ACC112 (cell line): ENCODE results near the gene UBE2E2.

Experiments used
- H2AFZ ChIP-seq: fragments of 200-600 bp; sonication (generic); one replicate; pipeline ENCODE4 v1.6.0; 2017; ENCODE audit warnings: antibody characterized with exemption, low read length; ENCODE audit not compliant: unreplicated experiment
- H3K27ac ChIP-seq: fragments of 200-600 bp; sonication (generic); 2 replicates; pipeline ENCODE4 v1.5.1; 2014; ENCODE audit warnings: low read depth, mild to moderate bottlenecking, antibody characterized with exemption, low read length, moderate library complexity
- H3K27me3 ChIP-seq: fragments of 200-600 bp; sonication (generic); 2 replicates; pipeline ENCODE4 v1.6.1; 2014; ENCODE audit warnings: mild to moderate bottlenecking, antibody characterized with exemption, low read length, moderate library complexity, mixed read lengths; ENCODE audit not compliant: insufficient read depth
- H3K36me3 ChIP-seq: fragments of 200-600 bp; sonication (generic); 2 replicates; pipeline ENCODE4 v1.6.1; 2016; ENCODE audit warnings: mild to moderate bottlenecking, antibody characterized with exemption, low read length, moderate library complexity, mixed read lengths; ENCODE audit not compliant: insufficient read depth
- H3K4me1 ChIP-seq: fragments of 200-600 bp; sonication (generic); one replicate; pipeline ENCODE4 v1.6.1; 2016; ENCODE audit warnings: low read length, mixed read lengths; ENCODE audit not compliant: insufficient read depth, unreplicated experiment, control insufficient read depth
- H3K4me3 ChIP-seq: fragments of 200-600 bp; sonication (generic); 2 replicates; pipeline ENCODE4 v1.5.1; 2014; ENCODE audit warnings: mild to moderate bottlenecking, low read depth, low read length
- H3K79me2 ChIP-seq: fragments of 200-600 bp; sonication (generic); one replicate; pipeline ENCODE4 v1.6.0; 2016; ENCODE audit warnings: low read length; ENCODE audit not compliant: control insufficient read depth, unreplicated experiment, insufficient read depth

Gene UBE2E2

DNA sequence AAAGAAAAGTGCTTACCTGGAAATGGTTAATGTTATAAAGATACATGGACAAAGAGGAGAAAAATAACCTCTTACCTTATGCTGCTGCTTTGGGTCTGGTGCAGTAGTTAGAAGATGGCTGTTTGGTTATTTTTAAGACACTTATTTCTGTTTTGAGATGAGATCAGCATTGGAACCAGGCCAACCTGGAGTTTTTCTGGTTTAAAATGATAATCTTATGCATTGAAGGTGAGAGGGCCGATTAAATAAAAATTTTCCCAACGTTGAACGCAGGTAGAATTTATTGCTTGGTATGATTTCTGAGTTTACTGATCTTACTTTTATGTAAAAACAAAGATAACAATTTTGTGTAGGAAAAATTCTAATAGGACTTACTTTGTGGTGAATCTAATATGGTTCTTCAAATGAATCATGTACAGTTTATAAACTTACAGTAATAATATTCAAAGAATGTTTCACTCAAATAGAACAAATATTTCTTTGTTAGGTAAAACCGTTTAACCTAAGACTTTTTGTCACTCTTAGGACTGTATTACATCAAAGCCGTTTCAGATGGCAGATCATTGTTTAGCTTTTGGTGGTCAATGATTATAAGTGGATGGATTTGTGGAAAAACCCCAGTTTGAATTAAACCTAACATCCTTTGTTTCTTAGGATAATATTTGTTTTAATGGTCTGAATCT, 14.9 kb downstream of the UBE2E2 start:
- Histone ChIP-seq H3K4me1 (peaks cover 10% of the 10 kb centered on the region), H3K4me3 (no peak overlapping the region), H3K36me3 (no peaks in the 10 kb centered on the region; the same call in 1 of the 2 replicates), H2AFZ (no peak overlapping the region), H3K27ac (no peak overlapping the region), H3K27me3 (no peaks in the 10 kb centered on the region), H3K79me2 (peaks cover 70% of the 10 kb centered on the region)

DNA sequence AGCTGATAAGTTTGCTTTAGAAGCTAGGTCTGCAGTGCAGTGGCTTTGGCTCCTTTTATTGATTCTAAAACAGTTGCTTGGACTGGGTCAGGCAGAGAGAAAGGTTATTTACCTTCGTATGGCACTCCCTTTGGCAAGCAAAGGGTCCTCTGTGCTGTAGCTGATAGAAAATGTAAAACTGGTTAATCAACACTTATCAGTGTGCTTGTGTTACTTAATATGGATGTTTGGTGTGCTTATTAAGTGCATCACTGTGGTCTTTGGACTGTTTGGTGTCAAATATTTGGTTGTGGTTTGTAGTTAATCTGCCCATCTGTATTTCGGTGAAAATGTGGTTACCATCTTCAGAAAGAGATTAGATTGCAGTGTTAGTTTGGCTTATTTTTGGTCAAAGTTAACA, 16.0 kb downstream of the UBE2E2 start:
- Histone ChIP-seq H3K27ac (no peak overlapping the region), H3K79me2 (peaks cover 68% of the 10 kb centered on the region), H2AFZ (no peak overlapping the region), H3K27me3 (no peaks in the 10 kb centered on the region), H3K36me3 (no peaks in the 10 kb centered on the region; the same call in 1 of the 2 replicates), H3K4me1 (peaks cover 10% of the 10 kb centered on the region), H3K4me3 (no peak overlapping the region)

DNA sequence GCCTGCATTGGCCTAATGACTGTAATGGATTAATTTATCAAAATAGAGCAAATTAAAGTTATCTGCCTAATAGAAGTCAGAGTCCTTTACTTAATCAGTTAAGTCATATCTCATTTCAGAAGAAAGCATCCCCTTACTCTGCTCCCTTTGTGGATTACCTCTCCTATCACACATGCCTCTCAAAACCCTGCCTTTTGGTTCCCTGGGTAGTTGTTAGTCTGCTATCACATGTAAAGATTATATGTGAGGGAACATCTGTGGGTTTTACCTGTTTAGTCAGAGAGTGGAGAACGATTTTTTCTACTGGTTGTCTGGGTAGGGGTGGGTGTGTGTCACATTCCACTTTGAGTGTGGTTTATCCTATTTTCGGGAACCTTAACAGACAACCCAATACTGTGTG, 16.4 kb downstream of the UBE2E2 start:
- Histone ChIP-seq H3K4me1 (peaks cover 10% of the 10 kb centered on the region), H2AFZ (no peak overlapping the region), H3K27ac (no peak overlapping the region), H3K79me2 (peaks cover 72% of the 10 kb centered on the region), H3K36me3 (no peaks in the 10 kb centered on the region; the same call in 1 of the 2 replicates), H3K4me3 (no peak overlapping the region), H3K27me3 (no peaks in the 10 kb centered on the region)

DNA sequence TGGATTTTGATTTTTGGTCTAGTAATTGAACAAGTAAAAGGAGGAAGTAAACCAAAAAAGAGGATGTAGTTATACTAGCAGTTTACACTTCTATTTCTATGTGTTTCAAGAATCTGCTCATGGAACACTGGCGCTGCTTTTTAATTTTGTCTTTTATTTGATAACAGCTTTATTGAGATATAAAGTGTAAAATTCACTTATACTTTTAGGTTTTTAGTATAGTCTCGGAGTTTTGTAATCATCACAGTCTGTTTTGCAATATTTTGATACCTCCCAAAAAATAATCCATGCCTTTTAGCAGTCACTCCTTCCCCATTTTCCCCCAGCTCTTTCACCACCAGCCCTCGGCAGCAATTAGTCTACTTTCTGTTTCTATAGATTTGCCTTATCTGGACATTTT, 18.0 kb downstream of the UBE2E2 start:
- Histone ChIP-seq H2AFZ (no peak overlapping the region), H3K4me1 (peaks cover 10% of the 10 kb centered on the region), H3K36me3 (no peaks in the 10 kb centered on the region; the same call in 1 of the 2 replicates), H3K27ac (no peak overlapping the region), H3K4me3 (no peak overlapping the region), H3K79me2 (peaks cover 79% of the 10 kb centered on the region), H3K27me3 (no peaks in the 10 kb centered on the region)

DNA sequence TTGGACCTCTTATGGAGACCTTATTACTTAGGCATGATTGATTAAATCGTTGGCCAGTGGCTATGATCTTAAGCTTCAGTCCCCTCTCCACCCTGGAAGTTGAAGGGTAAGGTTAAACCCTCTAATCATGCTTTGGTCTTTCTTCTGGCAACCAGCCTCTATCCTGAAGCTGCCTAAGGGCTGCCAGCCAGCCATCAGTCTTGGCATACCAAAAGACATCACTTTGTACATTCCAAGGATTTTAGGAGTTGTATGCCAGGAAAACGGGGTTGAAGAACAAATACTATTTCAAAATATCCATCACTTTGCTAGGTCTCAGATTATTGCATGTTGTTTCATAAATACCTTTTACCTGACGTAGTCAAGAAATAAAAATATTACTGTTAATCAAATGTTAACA, 28.9 kb downstream of the UBE2E2 start:
- H3K27ac ChIP-seq: no peak overlapping the region
- no peak overlapping the region for H2AFZ ChIP-seq
- H3K79me2 ChIP-seq: peaks cover 68% of the 10 kb centered on the region
- no peaks in the 10 kb centered on the region for H3K36me3 ChIP-seq
- H3K27me3 ChIP-seq: no peaks in the 10 kb centered on the region
- H3K4me3 ChIP-seq: no peak overlapping the region
- no peaks in the 10 kb centered on the region for H3K4me1 ChIP-seq

DNA sequence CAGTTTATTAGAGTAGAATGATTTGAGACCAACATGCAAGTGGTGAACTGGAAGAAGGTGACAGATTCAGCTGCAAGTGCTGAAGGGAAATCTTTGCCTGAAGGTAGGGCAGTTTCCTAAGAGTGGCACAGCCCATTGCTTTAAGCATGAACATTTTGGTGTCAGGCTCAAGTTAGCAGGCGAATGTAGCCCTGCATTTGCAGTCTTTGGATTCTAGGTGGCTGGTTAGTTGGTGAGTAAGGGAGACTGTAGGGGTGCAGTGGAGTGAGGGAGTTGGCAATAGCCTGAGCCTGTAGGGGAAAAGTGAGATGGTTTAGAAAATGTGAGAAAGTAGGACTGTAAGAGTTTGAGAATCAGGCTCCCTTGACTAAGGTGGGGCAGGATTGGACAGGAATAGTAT, 29.7 kb downstream of the UBE2E2 start:
- no peaks in the 10 kb centered on the region for H3K27me3 ChIP-seq
- no peak overlapping the region for H2AFZ ChIP-seq
- H3K4me3 ChIP-seq: no peak overlapping the region
- no peaks in the 10 kb centered on the region for H3K4me1 ChIP-seq
- H3K36me3 ChIP-seq: no peaks in the 10 kb centered on the region
- H3K79me2 ChIP-seq: peaks cover 63% of the 10 kb centered on the region
- H3K27ac ChIP-seq: no peak overlapping the region

DNA sequence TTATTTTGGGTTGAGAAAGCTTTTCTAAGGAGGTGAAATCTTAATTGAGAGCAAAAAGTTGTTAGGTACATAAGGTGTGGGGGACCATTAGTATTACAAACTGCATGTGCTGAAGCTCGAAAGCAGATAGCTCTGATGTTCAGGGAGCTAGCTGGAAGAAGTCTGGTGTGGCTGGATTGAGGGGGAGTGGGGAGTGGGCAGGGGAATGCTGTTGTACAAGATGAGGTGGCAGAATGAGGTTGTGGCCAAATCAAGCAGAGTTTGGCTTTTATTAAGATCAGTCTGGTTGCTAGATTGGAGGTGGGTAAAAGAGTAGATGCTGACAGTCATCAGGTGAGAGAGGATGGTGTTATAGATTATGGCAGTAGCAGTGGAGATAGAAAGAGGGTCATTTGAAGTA, 32.1 kb downstream of the UBE2E2 start:
- Histone ChIP-seq H3K27me3 (no peaks in the 10 kb centered on the region), H3K27ac (no peak overlapping the region), H3K4me3 (no peak overlapping the region), H3K79me2 (peaks cover 67% of the 10 kb centered on the region), H3K36me3 (no peaks in the 10 kb centered on the region), H3K4me1 (peaks cover 12% of the 10 kb centered on the region), H2AFZ (no peak overlapping the region)

DNA sequence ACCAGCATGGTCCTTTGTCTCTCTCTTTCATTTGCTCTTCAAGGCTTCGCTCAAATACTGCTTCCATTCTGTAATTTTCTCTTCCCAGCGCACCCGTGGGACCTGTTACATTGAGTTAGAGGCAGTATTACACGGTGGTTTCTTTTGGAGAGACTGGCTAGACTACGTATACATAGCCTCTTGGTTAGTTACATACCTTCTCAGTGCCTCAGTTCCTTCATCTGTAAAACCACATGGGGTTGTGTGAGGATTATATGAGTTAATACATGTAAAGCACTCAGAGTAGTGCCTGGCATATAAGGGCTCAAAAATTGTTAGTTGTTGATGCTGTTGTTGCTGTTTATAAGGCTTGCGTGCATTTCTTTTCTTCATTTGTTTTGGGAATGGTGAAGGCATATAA, 33.8 kb downstream of the UBE2E2 start:
- Histone ChIP-seq H2AFZ (no peak overlapping the region), H3K4me1 (peaks cover 12% of the 10 kb centered on the region), H3K27me3 (no peaks in the 10 kb centered on the region), H3K36me3 (no peaks in the 10 kb centered on the region), H3K4me3 (no peak overlapping the region), H3K79me2 (peaks cover 66% of the 10 kb centered on the region), H3K27ac (no peak overlapping the region)

DNA sequence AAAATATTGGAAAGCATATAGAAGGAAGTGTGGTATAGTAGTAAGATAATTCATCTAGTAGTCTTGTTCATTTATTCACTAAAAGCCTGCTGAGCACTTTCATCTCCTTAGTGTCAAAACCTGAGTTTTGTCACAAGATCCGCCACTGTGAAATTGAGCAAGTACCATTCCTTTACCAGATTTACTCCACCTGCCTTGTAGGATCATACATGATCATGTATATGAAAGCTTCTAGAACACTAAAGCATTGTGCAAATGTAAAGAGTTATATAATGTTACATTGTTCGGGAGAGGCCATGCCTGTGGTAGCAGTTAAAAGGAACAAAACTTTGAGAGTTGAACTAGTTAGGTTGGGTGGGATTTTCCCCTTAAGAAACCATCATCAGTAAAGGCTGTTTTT, 35.0 kb downstream of the UBE2E2 start:
- Histone ChIP-seq H3K4me1 (peaks cover 16% of the 10 kb centered on the region), H2AFZ (no peak overlapping the region), H3K27me3 (no peaks in the 10 kb centered on the region), H3K27ac (no peak overlapping the region), H3K79me2 (peaks cover 67% of the 10 kb centered on the region), H3K4me3 (no peak overlapping the region), H3K36me3 (no peaks in the 10 kb centered on the region)

DNA sequence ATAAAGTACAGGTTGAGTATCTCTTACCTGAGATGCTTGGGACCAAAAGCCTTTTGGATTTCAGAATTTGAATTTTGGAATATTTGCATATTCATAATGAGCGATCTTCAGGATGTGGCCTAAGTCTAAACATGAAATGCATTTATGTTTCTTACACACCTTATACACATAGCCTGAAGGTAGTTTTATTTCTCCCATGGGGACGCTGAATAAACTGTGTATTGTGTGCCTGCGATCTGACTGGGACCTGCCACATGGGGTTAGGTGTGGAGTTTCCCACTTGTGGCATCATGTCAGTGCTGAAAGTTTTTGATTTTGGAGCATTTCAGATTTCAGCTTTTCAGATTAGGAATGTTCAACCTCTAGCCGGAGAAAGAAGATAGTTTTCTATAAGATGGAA, 35.5 kb downstream of the UBE2E2 start:
- Histone ChIP-seq H3K4me1 (peaks cover 16% of the 10 kb centered on the region), H3K79me2 (peaks cover 69% of the 10 kb centered on the region), H3K27me3 (no peaks in the 10 kb centered on the region), H2AFZ (no peak overlapping the region), H3K27ac (no peak overlapping the region), H3K36me3 (no peaks in the 10 kb centered on the region), H3K4me3 (no peak overlapping the region)

DNA sequence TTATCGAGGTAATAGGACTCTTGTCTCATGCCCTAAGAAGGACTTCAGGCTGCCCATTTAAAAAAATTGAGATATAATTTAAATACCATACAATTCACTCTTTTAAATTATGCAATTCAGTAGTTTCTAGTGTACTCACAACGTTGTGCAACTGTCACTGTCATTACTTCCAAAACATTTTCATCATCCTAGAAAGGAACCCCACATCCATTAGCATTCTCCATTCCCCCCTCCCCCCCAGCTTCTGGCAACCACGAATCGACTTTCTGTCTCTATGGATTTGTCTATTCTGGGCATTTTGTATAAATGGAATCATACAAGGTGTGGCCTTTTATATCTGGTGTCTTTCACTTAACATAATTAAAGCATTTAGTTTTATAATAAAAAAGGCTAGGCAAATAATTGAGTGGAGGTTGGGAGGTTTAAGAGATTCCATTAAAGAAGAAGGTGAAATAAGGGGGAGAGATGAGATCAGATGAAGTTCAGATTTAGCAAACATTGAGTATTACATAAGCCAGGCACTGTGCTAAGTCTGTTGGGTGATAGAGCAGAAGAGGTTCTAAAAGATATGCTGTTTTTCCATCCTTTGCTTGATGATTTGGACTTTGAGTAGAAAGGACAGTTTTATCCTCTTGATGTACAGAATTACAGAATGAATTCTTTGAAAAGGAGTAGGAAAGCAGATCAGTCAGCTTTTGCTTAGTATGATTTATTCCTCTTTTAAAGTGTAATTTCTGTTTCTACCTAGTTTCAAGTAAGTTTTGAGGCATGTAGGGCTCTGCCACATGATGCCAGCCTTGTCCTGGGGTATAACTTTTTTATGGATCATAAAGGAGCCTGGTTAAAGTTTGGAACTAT, 36.3 kb downstream of the UBE2E2 start:
- H3K27me3 ChIP-seq: no peaks in the 10 kb centered on the region
- H3K79me2 ChIP-seq: peaks cover 71% of the 10 kb centered on the region
- H3K36me3 ChIP-seq: no peaks in the 10 kb centered on the region
- no peak overlapping the region for H3K27ac ChIP-seq
- peaks cover 16% of the 10 kb centered on the region for H3K4me1 ChIP-seq
- H3K4me3 ChIP-seq: no peak overlapping the region
- H2AFZ ChIP-seq: no peak overlapping the region
